HG02759 (cell line): ENCODE data around the gene COQ5.
"Not testable (repeated sequence)": the region's sequence is repeated elsewhere in the genome, so short reads cannot be mapped to it uniquely, and the experiment has no call there.

Experiments
- ATAC-seq: cut with Tn5 transposase; IDR thresholded peaks from one replicate; pipeline ENCODE4 v1.9.1; 2021; ENCODE audit warnings: mild to moderate bottlenecking, moderate library complexity; ENCODE audit not compliant: unreplicated experiment

The COQ5 gene

GRCh38 chr12:120529641-120530417 is 871 bp upstream of the COQ5 start:
- no peak for ATAC-seq

GRCh38 chr12:120522568-120522967 is 6.4 kb downstream of the COQ5 start:
- ATAC-seq = no peak

GRCh38 chr12:120519324-120519723 is 9.6 kb downstream of the COQ5 start:
- not testable (repeated sequence) for ATAC-seq

- ATAC-seq = no peak
Measured at GRCh38 chr12:120515496-120515895, 13.5 kb downstream of the COQ5 start.

- no peak for ATAC-seq
Measured at GRCh38 chr12:120514002-120514401, 15.0 kb downstream of the COQ5 start.

GRCh38 chr12:120508537-120508936 is 20.4 kb downstream of the COQ5 start:
- no peak for ATAC-seq

GRCh38 chr12:120504587-120504986 is 24.4 kb downstream of the COQ5 start:
- ATAC-seq = no peak

- ATAC-seq = no peak
Measured at GRCh38 chr12:120500581-120500980, 28.4 kb downstream of the COQ5 start.

- ATAC-seq = no peak
Measured at GRCh38 chr12:120498870-120499515, 30.0 kb downstream of the COQ5 start.

GRCh38 chr12:120497524-120498150 is 31.3 kb downstream of the COQ5 start:
- ATAC-seq = no peak

GRCh38 chr12:120496413-120497340 is 32.3 kb downstream of the COQ5 start:
- ATAC-seq = peak; percentile 11

- peak; percentile 93 for ATAC-seq
Measured at GRCh38 chr12:120495731-120496412, 33.1 kb downstream of the COQ5 start, which contains the start of gene DYNLL1. Gene DYNLL1 (plus strand): TSS chr12:120496113. CDS start chr12:120496422, 309 bp downstream.

GRCh38 chr12:120495186-120495730 is 33.7 kb downstream of the COQ5 start:
- no peak for ATAC-seq

GRCh38 chr12:120490833-120491512 is 38.0 kb downstream of the COQ5 start:
- ATAC-seq = no peak

GRCh38 chr12:120490325-120490724 is 38.6 kb downstream of the COQ5 start:
- no peak for ATAC-seq

- ATAC-seq = no peak
Measured at GRCh38 chr12:120489018-120489417, 39.9 kb downstream of the COQ5 start.

GRCh38 chr12:120488057-120488640 is 40.8 kb downstream of the COQ5 start:
- no peak for ATAC-seq

GRCh38 chr12:120487552-120487951 is 41.4 kb downstream of the COQ5 start:
- not testable (repeated sequence) for ATAC-seq
